ENCODE measurements around the gene OGFOD3.
"Not testable (repeated sequence)": the region's sequence is repeated elsewhere in the genome, so short reads cannot be mapped to it uniquely, and the experiment has no call there.

The OGFOD3 gene

GRCh38 chr17:82386255-82386831 lies 32.0 kb downstream of the OGFOD3 start:
- no peak for DNase-seq

- no peak for DNase-seq
Measured at GRCh38 chr17:82385559-82386254, 32.7 kb downstream of the OGFOD3 start.

- peak; percentile 12 for DNase-seq
Measured at GRCh38 chr17:82384730-82385481, 33.5 kb downstream of the OGFOD3 start.

DNA sequence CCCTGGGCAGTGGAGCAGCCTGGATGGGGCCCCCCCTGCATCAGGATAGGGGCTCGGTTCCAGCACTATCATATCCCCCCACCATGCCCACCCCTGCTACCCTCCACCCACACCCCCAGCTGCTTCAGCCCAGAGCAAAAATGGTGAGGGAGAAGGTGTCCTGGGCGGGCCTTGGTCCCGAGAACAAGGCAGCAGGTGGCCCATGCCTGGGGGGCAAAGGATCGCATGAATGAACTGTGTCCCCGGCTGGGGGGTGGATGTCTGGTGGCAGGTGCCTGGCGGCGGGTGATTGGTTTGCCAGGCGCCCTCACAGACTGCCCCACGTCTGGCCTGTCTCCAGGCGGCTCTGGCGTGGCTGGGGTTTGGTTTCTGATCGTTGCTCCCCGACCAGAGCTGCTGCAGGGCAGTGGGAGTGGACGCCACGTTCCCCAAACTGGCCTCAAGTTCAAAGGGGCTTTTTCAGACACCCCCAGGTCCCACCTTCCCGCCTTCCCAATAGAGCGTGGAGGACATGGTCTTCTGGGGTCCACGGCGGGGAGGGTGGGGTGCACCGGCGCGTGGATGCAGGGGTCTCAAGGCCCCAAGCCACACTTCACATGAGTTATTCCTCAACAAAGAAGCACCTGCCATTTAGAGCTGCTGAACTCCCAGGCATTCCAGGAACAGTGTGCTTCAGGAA lies 34.2 kb downstream of the OGFOD3 start:
- DNase-seq: no peak

- no peak for DNase-seq
Measured at GRCh38 chr17:82383411-82383810, 35.0 kb downstream of the OGFOD3 start.

GRCh38 chr17:82382933-82383255 lies 35.5 kb downstream of the OGFOD3 start:
- no peak for DNase-seq

DNA sequence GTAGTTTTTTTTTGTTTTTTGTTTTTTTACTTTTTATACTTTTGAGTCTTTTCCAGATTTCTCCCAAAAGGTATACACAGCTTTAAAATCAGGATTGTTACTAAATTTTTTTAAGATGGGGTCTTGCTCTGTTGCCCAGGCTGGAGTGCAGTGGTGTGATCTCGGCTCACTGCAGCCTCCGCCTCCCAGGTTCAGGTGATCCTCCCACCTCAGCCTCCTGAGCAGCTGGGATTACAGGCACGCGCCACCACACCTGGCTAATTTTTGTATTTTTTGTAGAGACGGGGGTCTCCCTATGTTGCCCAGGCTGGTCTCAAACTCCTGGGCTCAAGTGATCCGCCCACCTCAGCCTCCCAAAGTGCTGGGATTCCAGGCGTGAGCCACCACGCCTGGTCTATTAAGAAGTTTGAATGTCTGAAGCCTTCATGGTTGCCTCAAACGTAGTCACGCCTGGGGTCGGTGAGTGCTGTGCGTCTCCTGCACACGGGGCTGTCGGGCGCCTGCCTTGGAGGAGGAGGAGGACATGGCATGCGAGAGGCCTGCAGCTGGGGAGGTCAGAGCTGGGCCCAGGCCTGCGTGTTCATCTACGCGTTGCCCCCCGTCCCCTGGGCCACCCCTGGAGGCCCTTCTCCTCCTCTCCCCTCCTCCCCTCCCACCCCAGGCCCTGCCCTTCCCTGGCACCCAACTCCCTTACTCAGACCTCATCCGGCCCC lies 36.0 kb downstream of the OGFOD3 start:
- not testable (repeated sequence) for DNase-seq

GRCh38 chr17:82381703-82382009 lies 36.7 kb downstream of the OGFOD3 start:
- DNase-seq: not testable (repeated sequence)

DNA sequence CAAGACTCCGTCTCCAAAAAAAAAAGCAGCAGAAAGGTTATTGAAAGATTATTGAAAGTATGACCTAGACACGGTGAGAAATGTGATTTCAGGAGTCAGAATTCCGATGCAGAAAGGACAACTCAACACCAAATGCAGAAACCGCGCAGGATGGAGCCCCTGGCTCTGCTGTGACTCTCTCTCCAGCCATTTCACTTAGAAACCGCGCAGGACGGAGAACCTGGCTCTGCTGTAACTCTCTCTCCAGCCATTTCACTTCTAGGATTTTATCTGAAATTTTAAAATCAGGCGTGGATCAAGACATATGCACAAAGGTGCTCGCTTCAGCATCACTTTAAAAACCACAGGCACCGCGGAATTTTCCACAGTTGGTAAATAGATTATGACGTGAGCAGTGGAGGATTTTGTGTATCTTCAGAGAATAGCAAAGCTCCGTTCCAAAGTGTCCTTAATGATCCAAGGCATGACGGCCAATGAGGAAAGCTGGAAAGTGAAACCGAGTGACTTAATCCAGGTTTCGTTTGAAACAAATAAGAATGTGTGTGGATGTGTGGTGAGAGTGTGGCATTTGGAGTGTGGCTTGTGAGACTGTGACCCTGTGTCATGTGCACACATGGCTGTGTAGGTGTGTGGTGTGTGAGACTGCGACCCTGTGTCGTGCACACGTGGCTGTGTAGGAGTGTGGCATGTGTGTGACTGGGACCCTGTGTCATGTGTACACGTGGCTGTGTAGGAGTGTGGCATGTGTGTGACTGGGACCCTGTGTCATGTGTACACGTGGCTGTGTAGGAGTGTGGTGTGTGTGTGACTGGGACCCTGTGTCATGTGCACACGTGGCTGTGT lies 37.3 kb downstream of the OGFOD3 start:
- no peak for DNase-seq

GRCh38 chr17:82378741-82379021 lies 39.7 kb downstream of the OGFOD3 start:
- DNase-seq: no peak

GRCh38 chr17:82377924-82378740 lies 40.3 kb downstream of the OGFOD3 start:
- DNase-seq: no peak

DNA sequence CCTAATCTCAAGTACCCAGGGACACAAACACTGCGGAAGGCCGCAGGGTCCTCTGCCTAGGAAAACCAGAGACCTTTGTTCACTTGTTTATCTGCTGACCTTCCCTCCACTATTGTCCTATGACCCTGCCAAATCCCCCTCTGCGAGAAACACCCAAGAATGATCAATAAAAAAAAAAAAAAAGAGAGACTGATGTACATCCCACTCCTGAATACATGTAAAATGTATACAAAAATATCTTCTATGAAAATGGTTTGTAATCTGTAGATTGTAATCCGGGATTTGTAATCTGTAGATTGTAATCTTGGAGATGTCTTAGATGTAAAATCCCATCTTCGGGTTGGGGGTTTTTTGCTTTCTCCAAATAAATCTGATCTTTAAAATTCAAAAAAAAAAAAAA lies 41.1 kb downstream of the OGFOD3 start:
- DNase-seq: not testable (repeated sequence)

- no peak for DNase-seq
Measured at GRCh38 chr17:82376042-82376730, 42.2 kb downstream of the OGFOD3 start.

DNA sequence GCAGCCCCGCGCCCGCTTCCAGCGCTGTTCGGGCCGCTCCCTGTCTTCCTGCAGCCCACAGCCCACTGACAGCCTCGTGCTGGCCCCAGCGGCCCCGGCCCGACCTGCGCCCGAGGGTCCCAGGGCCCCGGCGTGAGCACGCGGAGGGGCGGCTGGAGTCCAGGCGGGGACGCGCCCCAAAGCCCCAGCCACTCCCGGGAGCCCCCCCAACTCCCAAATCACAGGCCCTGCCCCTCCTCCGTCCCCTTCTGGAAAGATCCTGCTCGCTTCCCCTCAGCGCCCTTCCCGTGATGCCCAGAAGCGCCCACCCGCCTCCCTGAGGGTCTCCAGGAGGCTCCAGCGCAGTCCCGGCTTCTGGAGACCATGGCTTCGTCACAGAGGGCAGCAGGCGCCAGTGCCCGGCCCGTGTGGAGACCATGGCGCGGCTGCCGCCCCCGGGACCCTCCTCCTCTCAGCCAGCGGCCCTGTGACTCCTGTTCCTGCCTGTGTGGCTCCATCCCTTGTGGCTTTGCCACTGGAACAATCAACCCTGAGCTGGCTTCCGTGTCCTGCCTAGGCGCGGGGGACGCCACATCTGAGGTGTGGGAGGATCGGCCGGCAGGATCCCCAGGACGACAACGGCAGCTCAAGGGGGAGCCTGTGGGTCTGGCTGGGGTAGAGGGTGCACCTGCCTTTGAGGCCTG lies 42.9 kb downstream of the OGFOD3 start:
- DNase-seq: no peak

GRCh38 chr17:82374626-82375331 lies 43.6 kb downstream of the OGFOD3 start:
- DNase-seq: no peak

DNA sequence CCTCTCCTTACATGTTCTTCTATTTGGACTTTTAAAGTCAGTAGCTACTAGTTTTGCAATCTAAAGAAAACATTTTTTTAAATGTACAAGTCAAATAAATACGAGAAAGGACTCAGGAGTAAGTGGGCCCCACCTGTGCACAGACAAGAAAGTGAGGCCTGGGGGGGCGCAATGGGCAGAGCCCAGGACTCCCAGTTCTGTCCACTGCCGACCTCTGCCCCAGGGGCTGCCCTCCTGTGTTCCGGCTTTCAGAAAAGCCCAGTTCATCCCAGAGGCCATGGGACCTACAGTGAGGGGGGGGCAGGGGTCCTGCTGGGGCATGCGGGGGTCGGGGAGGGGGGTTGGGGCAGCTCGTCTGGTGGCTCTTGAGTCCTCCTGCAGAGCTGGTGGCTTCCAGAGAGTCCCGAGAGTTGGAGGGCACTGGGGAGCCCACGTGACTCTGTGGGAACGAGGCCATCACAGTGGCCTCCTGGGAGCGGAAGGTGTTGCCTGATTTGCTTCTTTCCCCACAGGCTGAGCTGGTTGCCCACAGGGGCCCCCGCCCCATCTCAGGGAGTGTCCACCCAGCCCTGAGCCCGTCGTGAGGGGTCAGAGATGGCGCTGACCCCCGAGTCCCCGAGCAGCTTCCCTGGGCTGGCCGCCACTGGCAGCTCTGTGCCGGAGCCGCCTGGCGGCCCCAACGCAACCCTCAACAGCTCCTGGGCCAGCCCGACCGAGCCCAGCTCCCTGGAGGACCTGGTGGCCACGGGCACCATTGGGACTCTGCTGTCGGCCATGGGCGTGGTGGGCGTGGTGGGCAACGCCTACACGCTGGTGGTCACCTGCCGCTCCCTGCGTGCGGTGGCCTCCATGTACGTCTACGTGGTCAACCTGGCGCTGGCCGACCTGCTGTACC lies 44.4 kb downstream of the OGFOD3 start:
- no peak for DNase-seq

DNA sequence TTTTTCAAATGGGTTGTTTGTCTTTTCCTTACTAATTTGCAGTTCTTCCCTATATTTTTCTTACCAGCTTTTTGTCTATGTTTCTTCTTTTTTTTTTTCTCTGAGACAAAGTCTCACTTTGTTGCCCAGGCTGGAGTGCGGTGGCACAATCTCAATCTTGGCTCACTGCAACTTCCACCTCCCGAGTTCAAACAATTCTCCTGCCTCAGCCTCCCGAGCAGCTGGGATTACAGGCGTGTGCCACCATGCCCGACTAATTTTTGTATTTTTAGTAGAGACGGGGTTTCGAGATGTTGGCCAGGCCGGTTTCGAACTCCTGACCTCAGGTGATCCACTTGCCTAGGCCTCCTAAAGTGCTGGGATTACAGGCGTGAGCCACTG lies 45.3 kb downstream of the OGFOD3 start:
- not testable (repeated sequence) for DNase-seq

DNA sequence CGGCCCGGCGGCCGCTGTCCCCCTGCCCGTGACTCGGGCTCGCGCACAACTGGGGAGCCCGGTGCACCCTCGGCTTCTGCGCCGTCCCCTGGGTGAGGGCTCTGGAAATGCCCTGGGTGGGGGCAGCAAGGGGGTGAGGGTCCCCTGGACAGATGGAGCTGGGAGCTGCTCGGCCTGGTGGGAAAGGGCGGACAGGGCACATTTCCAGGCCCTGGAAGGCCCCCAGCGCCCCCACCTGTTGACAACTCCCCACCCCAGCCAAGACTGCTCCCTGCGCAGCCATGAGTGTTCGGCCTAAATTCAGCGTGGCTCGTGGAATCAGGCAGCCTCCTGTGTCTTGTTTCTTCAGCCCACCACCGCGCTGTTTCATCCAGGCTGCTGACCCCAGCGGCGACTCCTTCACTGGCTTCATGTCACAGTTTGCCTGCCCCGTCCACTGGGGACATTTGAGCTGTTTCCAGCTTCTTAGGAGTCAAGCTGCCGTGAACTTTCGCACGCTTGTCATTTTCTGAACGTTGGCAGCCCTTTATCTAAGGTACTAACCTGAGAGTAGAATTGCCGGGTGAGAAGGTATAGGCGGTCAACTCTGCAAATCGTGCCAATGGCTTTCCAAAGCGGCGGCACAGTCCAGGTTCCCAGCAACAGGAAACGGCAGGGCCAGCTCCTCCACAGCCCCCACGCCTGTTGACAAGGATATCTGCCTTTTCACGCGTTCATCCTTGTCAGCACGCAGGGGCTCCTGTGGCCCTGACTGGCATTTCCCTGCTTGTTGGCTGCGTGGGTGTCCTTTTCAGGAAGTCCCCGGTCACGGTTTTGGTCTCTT lies 45.9 kb downstream of the OGFOD3 start:
- DNase-seq: no peak

All from fibroblast of upper back skin (primary cell).